Measurements from ENCODE around the gene MT1F.
"Not testable (repeated sequence)": the region's sequence is repeated elsewhere in the genome, so short reads cannot be mapped to it uniquely, and the experiment has no call there.

MT1F gene

GRCh38 chr16:56657555-56658326, at the start of gene MT1F:
Gene MT1F (plus strand): TSS chr16:56657959. CDS start chr16:56658059, 100 bp downstream.
- DNase-seq (ENCODE audit: low read depth in 2 of 2), result peak; percentile 42 to 44

DNA sequence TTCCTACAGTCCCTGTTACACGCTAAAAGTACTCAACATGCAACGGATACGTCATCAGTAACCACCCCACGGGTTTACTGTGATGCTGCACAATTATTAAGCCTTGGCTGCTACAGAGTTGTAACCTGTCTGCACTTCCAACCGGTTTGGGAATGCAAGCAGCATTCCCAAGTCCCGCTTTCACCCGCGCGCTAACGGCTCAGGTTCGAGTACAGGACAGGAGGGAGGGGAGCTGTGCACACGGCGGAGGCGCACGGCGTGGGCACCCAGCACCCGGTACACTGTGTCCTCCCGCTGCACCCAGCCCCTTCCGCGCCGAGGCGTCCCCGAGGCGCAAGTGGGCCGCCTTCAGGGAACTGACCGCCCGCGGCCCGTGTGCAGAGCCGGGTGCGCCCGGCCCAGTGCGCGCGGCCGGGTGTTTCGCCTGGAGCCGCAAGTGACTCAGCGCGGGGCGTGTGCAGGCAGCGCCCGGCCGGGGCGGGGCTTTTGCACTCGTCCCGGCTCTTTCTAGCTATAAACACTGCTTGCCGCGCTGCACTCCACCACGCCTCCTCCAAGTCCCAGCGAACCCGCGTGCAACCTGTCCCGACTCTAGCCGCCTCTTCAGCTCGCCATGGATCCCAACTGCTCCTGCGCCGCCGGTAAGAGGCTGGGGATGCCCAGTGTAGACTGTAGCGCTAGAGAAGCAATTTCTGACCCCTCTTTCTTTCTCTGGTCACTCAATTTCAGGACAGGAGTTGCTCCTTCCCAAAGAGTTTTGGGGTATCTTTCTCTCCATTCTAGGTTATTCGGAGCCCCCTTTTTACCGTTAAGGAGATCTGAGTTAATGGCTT, 49.5 kb upstream of the MT1F start, which contains the start of gene MT2A:
TSS of gene MT2A (plus strand) at position 542 of the 833 bp plus-strand sequence. CDS start at position 614, 72 bp downstream.
- DNase-seq (ENCODE audit: low read depth in 2 of 2), result peak; percentile 70

- DNase-seq (ENCODE audit: low read depth in 2 of 2), result no peak
Measured at GRCh38 chr16:56608876-56609462, 48.8 kb upstream of the MT1F start.

GRCh38 chr16:56609463-56609921, 48.3 kb upstream of the MT1F start:
- peak in 1 of 2 donors; percentile 62 for DNase-seq (ENCODE audit: low read depth in 2 of 2)

GRCh38 chr16:56610017-56610608, 47.6 kb upstream of the MT1F start:
- peak; percentile 38 to 74 for DNase-seq (ENCODE audit: low read depth in 2 of 2)

DNA sequence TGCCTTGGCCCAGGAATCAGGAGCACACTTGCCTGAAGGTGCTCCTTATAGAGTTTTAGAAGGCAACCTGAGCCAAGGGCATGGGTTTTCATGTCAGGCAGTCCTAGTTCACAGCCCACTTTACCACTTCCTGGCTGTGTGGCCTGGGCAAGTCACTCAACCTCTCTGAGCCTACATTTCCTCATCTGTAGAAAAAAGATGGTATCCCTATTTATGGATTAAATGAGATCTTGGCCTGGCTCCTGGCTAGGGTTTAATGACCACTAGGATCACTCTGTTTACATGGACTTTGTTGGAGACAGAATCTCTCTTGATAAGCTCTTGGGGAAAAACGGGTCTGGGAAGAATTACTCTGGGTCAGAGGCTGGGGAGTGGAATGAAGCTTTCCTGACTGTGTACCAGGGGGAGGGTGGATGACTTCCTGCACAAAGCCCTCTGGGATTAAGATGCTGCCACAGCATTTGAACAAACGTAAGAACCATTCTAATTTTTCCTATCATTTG, 47.1 kb upstream of the MT1F start:
- DNase-seq (ENCODE audit: low read depth in 2 of 2), result no peak

DNA sequence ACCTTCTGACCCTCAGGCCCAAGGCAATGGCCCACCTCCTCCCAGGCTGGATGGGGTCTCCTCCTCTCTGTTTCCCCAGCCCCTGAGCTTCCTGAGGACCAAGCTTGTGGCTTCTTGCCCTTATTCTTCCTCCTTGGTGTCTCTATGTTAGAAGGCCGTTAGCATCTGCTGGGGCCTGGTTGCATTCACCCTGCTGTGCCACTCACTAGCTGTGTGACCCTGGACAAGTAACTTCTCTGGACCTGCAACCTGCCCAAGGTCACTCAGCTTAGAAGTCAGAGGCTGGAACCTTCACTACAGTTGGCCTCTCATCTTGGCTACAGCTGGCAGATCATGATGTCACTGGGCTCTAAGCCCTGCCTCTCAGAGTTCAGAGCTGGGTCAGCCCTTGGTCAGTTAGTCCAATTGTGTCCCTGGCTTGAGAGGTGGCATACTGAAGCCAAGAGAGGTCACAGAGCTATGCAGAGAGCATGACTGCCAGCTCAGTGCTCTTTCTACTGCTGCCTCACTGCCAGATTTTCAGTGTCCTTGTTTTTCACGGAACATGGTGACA, 46.4 kb upstream of the MT1F start:
- no peak for DNase-seq (ENCODE audit: low read depth in 2 of 2)

GRCh38 chr16:56613706-56614105, 44.1 kb upstream of the MT1F start:
- no peak for DNase-seq (ENCODE audit: low read depth in 2 of 2)

DNA sequence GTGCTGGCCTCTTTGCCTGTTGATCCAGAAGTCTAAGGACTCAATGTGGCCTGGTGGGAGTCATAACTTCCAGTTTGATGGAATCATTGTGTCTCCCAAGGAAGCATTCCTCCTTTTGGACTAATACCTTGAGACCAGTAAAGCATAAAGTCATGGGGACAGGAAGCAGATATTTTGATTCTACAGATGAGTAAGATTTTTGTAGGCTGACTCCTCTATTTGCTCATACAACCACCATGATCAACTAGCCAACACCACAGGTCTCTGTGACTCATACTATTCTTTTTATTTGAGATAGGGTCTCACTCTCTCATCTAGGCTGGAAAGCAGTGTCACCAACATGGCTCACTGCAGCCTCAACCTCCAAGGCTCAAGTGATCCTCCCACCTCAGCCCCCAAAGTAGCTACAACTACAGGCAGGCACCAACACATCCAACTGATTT, 43.2 kb upstream of the MT1F start:
- no peak for DNase-seq (ENCODE audit: low read depth in 2 of 2)

GRCh38 chr16:56615353-56615752, 42.4 kb upstream of the MT1F start:
- DNase-seq (ENCODE audit: low read depth in 2 of 2), result no peak

GRCh38 chr16:56616608-56617211, 41.0 kb upstream of the MT1F start:
- DNase-seq (ENCODE audit: low read depth in 2 of 2), result no peak

- DNase-seq (ENCODE audit: low read depth in 2 of 2), result no peak
Measured at GRCh38 chr16:56617212-56618085, 40.3 kb upstream of the MT1F start.

DNA sequence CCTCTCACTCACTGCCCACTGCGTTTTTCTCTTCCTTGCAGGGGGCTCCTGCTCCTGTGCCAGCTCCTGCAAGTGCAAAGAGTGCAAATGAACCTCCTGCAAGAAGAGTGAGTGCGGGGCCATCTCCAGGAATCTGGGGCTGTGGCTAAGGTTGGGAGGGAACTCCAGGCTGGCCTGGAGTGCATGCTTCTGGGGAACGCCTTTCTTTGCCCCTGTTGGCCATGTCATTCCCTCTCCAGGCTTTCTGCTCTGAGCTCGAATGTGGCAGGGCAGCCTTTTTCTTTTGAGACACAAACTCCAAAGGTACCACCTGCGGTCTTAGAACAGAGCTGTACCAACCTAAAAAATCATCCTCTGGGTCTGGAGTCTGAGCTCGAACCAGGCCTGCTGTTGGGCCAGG, 39.6 kb upstream of the MT1F start:
- DNase-seq (ENCODE audit: low read depth in 2 of 2), result no peak

DNA sequence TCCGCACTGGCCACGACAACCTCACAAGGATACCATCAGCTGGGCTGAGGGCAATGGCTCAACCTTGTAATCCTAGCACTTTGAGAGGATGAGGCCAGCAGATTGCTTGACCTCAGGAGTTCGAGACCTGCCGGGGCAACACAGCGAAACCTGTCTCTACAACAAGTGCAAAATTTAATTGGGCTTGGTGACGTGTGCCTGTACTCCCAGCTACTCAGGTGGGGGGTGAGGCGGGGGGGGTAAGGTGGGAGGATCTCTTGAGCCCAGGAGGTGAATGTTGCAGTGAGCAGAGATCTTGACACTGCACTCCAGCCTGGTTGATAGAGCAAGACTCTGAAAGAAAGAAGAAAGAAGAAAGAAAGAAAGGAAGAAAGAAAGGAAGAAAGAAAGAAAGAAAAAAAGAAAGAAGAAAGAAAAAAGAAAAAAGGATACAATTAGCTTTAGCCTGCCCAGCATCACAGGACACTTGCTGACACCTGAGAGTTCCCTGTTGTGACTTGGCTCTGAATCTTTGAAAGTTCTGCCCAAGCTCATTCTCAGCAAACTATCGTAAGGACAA, 37.3 kb upstream of the MT1F start:
- no peak for DNase-seq (ENCODE audit: low read depth in 2 of 2)

- DNase-seq (ENCODE audit: low read depth in 2 of 2), result not testable (repeated sequence)
Measured at GRCh38 chr16:56621665-56622445, 35.9 kb upstream of the MT1F start.

GRCh38 chr16:56623184-56623583, 34.6 kb upstream of the MT1F start:
- not testable (repeated sequence) for DNase-seq (ENCODE audit: low read depth in 2 of 2)

- no peak for DNase-seq (ENCODE audit: low read depth in 2 of 2)
Measured at GRCh38 chr16:56623637-56624036, 34.1 kb upstream of the MT1F start.

DNA sequence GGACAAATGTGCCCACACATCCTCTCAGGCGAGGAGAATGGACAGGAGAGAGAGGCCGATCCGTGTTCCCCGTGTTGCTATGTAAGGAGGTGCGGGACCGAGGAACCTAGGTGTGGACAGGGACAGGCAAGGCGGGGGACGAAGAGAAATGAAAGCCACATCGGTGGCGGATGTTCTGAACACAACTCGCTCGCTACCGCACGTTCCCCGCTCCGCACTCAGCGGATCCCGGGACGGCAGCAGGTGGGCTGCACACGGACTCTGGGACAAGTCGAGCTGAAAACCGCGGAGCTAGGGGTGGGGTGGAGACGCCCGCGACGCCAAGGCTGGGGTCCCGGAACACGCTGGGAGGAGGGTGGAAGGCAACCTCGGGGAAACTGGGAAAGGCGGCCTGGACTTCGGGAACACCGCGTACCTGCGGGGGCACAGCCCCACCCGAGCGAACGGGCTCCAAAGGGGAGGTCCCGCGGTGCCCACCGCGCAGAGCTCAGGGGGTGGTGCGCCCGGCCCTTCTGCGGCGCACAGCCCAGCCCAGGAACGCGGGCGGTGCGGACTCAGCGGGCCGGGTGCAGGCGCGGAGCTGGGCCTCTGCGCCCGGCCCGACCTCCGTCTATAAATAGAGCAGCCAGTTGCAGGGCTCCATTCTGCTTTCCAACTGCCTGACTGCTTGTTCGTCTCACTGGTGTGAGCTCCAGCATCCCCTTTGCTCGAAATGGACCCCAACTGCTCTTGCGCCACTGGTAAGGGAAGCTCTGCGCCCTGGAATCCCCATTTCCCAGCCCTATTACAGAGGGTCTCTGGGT, 32.4 kb upstream of the MT1F start, which contains the start of gene MT1E:
TSS of gene MT1E (plus strand) at position 642 of the 803 bp plus-strand sequence. CDS start at position 713, 71 bp downstream.
- DNase-seq (ENCODE audit: low read depth in 2 of 2), result no peak
